Kidney epithelial cell (primary cell): ENCODE results near the gene MORN1. TPM values are rescaled to one million over a fixed set of nuclear protein-coding genes. Genes with fewer than 3 reads are reported as not detected.
"Not testable (repeated sequence)": the region's sequence is repeated elsewhere in the genome, so short reads cannot be mapped to it uniquely, and the experiment has no call there.

Source experiments
- DNase-seq: peaks from one replicate; pipeline ENCODE4 v3.0.0-alpha.2; 2010; ENCODE audit warnings: low read depth
- H3K27me3 ChIP-seq: 2 replicates; pipeline ENCODE4 v1.6.0; 2011; ENCODE audit warnings: low read length; ENCODE audit not compliant: control insufficient read depth, insufficient read depth
- H3K36me3 ChIP-seq: 2 replicates; pipeline ENCODE4 v1.5.1; 2011; ENCODE audit warnings: low read length; ENCODE audit not compliant: control insufficient read depth, insufficient read depth
- H3K4me3 ChIP-seq: 2 replicates; pipeline ENCODE4 v1.5.1; 2011; ENCODE audit warnings: low read depth, mild to moderate bottlenecking, control low read depth, low read length
- CTCF ChIP-seq: IDR thresholded peaks from 2 replicates; pipeline ENCODE4 v1.5.1; 2011; ENCODE audit warnings: mild to moderate bottlenecking, moderate library complexity, low read length, control low read depth, inconsistent platforms; ENCODE audit not compliant: insufficient read depth, poor library complexity, severe bottlenecking
- total RNA-seq: library from RNA; depleted of rRNA; stranded (reverse); fragments of >200 nt; gene quantifications from 2 replicates; pipeline ENCODE4 v1.2.3, GENCODE V29; 2015

Gene MORN1
- total RNA-seq, 1 donor from 2014 or later, result 8.4 TPM

GRCh38 chr1:2300004-2300771 lies 91.2 kb downstream of the MORN1 start:
- H3K27me3 ChIP-seq, result no peaks in the 10 kb centered on the region

GRCh38 chr1:2299131-2299627 lies 92.2 kb downstream of the MORN1 start:
- no peak for DNase-seq
- Histone ChIP-seq H3K27me3 (no peaks in the 10 kb centered on the region), H3K36me3 (no peaks in the 10 kb centered on the region), H3K4me3 (no peak overlapping the region)
- no peak for TF ChIP-seq CTCF

More at GRCh38 chr1:2300004-2300771, 91.2 kb downstream of the MORN1 start:
- TF ChIP-seq CTCF, result no peak
- H3K36me3 ChIP-seq, result no peaks in the 10 kb centered on the region
- DNase-seq, result no peak
- no peak overlapping the region for H3K4me3 ChIP-seq

GRCh38 chr1:2298685-2299084 lies 92.7 kb downstream of the MORN1 start:
- H3K36me3 ChIP-seq, result no peaks in the 10 kb centered on the region
- H3K4me3 ChIP-seq, result no peak overlapping the region
- H3K27me3 ChIP-seq, result no peaks in the 10 kb centered on the region
- no peak for TF ChIP-seq CTCF
- DNase-seq, result no peak

GRCh38 chr1:2297246-2298011 lies 93.9 kb downstream of the MORN1 start:
- H3K4me3 ChIP-seq, result no peak overlapping the region
- no peaks in the 10 kb centered on the region for H3K27me3 ChIP-seq
- TF ChIP-seq CTCF, result no peak
- no peak for DNase-seq
- no peaks in the 10 kb centered on the region for H3K36me3 ChIP-seq

GRCh38 chr1:2296614-2297013 lies 94.7 kb downstream of the MORN1 start:
- Histone ChIP-seq H3K27me3 (no peaks in the 10 kb centered on the region), H3K36me3 (no peaks in the 10 kb centered on the region), H3K4me3 (no peak overlapping the region)
- TF ChIP-seq CTCF, result no peak
- no peak for DNase-seq

- not testable (repeated sequence) for H3K36me3 ChIP-seq, DNase-seq, H3K27me3 ChIP-seq, H3K4me3 ChIP-seq
These were observed 95.1 kb downstream of the MORN1 start for GRCh38 chr1:2296211-2296610.
